OCI-LY1 (cell line): ENCODE data around the gene BHLHE40.

Source experiments
- H2AFZ ChIP-seq: fragments of 200-600 bp; sonication (generic), shearing (Covaris generic); 2 replicates; pipeline ENCODE4 v1.6.0; 2014; ENCODE audit warnings: antibody characterized with exemption, mild to moderate bottlenecking, low read length
- H3F3A ChIP-seq: fragments of 200-600 bp; sonication (generic), shearing (Covaris generic); 2 replicates; pipeline ENCODE4 v1.6.0; 2014; ENCODE audit warnings: mild to moderate bottlenecking, antibody characterized with exemption, low read length, moderate library complexity; ENCODE audit not compliant: insufficient read depth
- H3K27ac ChIP-seq: fragments of 200-600 bp; sonication (generic); 2 replicates; pipeline ENCODE4 v1.5.1; 2014; ENCODE audit warnings: low read length, mixed run types, mild to moderate bottlenecking, low read depth; ENCODE audit not compliant: poor library complexity, severe bottlenecking
- H3K27me3 ChIP-seq: fragments of 200-600 bp; sonication (generic); 2 replicates; pipeline ENCODE4 v1.6.0; 2014; ENCODE audit warnings: antibody characterized with exemption, mild to moderate bottlenecking, low read length, moderate library complexity; ENCODE audit not compliant: insufficient read depth
- H3K36me3 ChIP-seq: fragments of 200-600 bp; sonication (generic); 2 replicates; pipeline ENCODE4 v1.6.1; 2014; ENCODE audit warnings: mild to moderate bottlenecking, antibody characterized with exemption, low read length, moderate library complexity, mixed read lengths; ENCODE audit not compliant: insufficient read depth
- H3K4me1 ChIP-seq: fragments of 200-600 bp; sonication (generic); 2 replicates; pipeline ENCODE4 v1.5.1; 2014; ENCODE audit warnings: mild to moderate bottlenecking, low read length, moderate library complexity; ENCODE audit not compliant: insufficient read depth, severe bottlenecking
- H3K4me2 ChIP-seq: fragments of 200-600 bp; sonication (generic), shearing (Covaris generic); 2 replicates; pipeline ENCODE4 v1.6.1; 2014; ENCODE audit warnings: low read length
- H3K4me3 ChIP-seq: fragments of 200-600 bp; sonication (generic); 2 replicates; pipeline ENCODE4 v1.5.1; 2014; ENCODE audit warnings: low read length, low read depth, mild to moderate bottlenecking, mixed read lengths; ENCODE audit not compliant: poor library complexity, severe bottlenecking
- H3K79me2 ChIP-seq: fragments of 200-600 bp; shearing (Covaris generic); 2 replicates; pipeline ENCODE4 v1.6.1; 2016; ENCODE audit warnings: mixed run types, low read length, mixed read lengths; ENCODE audit not compliant: insufficient read depth
- H3K9ac ChIP-seq: fragments of 200-600 bp; sonication (generic), shearing (Covaris generic); 2 replicates; pipeline ENCODE4 v1.6.1; 2014; ENCODE audit warnings: mild to moderate bottlenecking, low read length, mixed read lengths
- H3K9me2 ChIP-seq: fragments of 200-600 bp; sonication (generic), shearing (Covaris generic); 2 replicates; pipeline ENCODE4 v1.6.1; 2014; ENCODE audit warnings: low read depth, mild to moderate bottlenecking, low read length, mixed read lengths
- H3K9me3 ChIP-seq: fragments of 200-600 bp; shearing (Covaris generic); 2 replicates; pipeline ENCODE4 v1.6.1; 2014; ENCODE audit warnings: low read length, mixed read lengths
- H4K20me1 ChIP-seq: fragments of 200-600 bp; sonication (generic), shearing (Covaris generic); 2 replicates; pipeline ENCODE4 v1.6.0; 2016; ENCODE audit warnings: mild to moderate bottlenecking, low read length; ENCODE audit not compliant: insufficient read depth
- CTCF ChIP-seq: fragments of 200-600 bp; sonication (generic), shearing (Covaris generic); IDR thresholded peaks from 2 replicates; pipeline ENCODE4 v1.5.1; 2017; ENCODE audit warnings: mild to moderate bottlenecking, antibody characterized with exemption, low read length, moderate library complexity, mixed read lengths
- EZH2 ChIP-seq: fragments of 200-600 bp; sonication (generic), shearing (Covaris generic); IDR thresholded peaks from 2 replicates; pipeline ENCODE4 v1.8.0; 2017; ENCODE audit warnings: borderline replicate concordance, mixed run types, mild to moderate bottlenecking, antibody characterized with exemption, low read length, moderate library complexity, mixed read lengths

The BHLHE40 gene

GRCh38 chr3:4986175-4986781, 7.0 kb downstream of the BHLHE40 start:
- Histone ChIP-seq H3K4me2 (peak overlapping the region; percentile 57; the same call in 1 of the 2 replicates), H2AFZ (no peak overlapping the region), H3K4me1 (peaks cover 3% of the 10 kb centered on the region), H3F3A (no peaks in the 10 kb centered on the region), H4K20me1 (no peaks in the 10 kb centered on the region), H3K36me3 (no peaks in the 10 kb centered on the region), H3K27me3 (no peaks in the 10 kb centered on the region; the same call in 1 of the 2 replicates), H3K9me3 (no peaks in the 10 kb centered on the region), H3K79me2 (no peaks in the 10 kb centered on the region), H3K4me3 (peak overlapping the region; percentile 47), H3K9ac (no peak overlapping the region), H3K9me2 (no peaks in the 10 kb centered on the region), H3K27ac (no peak overlapping the region)
- no peak for TF ChIP-seq CTCF
- no peak for TF ChIP-seq EZH2

GRCh38 chr3:4986782-4987537, 7.7 kb downstream of the BHLHE40 start:
- Histone ChIP-seq H3K4me2 (peak overlapping the region; percentile 57; the same call in 1 of the 2 replicates), H3K36me3 (no peaks in the 10 kb centered on the region), H3F3A (no peaks in the 10 kb centered on the region), H3K27ac (no peak overlapping the region), H3K27me3 (no peaks in the 10 kb centered on the region; the same call in 1 of the 2 replicates), H2AFZ (no peak overlapping the region), H3K4me3 (peak overlapping the region; percentile 47), H3K9ac (no peak overlapping the region), H4K20me1 (no peaks in the 10 kb centered on the region), H3K4me1 (peaks cover 3% of the 10 kb centered on the region), H3K9me2 (no peaks in the 10 kb centered on the region), H3K9me3 (no peaks in the 10 kb centered on the region), H3K79me2 (no peaks in the 10 kb centered on the region)
- no peak for TF ChIP-seq EZH2
- no peak for TF ChIP-seq CTCF

- TF ChIP-seq CTCF = no peak
- TF ChIP-seq EZH2 = no peak
- H3K27ac ChIP-seq = no peak overlapping the region
- H3K36me3 ChIP-seq = no peaks in the 10 kb centered on the region
- no peak overlapping the region for H3K4me2 ChIP-seq
- no peaks in the 10 kb centered on the region for H3K9me3 ChIP-seq
- H2AFZ ChIP-seq = no peak overlapping the region
- H3K79me2 ChIP-seq = no peaks in the 10 kb centered on the region
- H3K4me1 ChIP-seq = peaks cover 3% of the 10 kb centered on the region
- H3K9me2 ChIP-seq = no peaks in the 10 kb centered on the region
- no peak overlapping the region for H3K4me3 ChIP-seq
- no peak overlapping the region for H3K9ac ChIP-seq
- H3F3A ChIP-seq = no peaks in the 10 kb centered on the region
- H4K20me1 ChIP-seq = no peaks in the 10 kb centered on the region
- H3K27me3 ChIP-seq = no peaks in the 10 kb centered on the region; the same call in 1 of the 2 replicates
Observed at GRCh38 chr3:4987538-4988296, 8.5 kb downstream of the BHLHE40 start.
